ENCODE data around the gene PIK3IP1.
"Not testable (repeated sequence)": the region's sequence is repeated elsewhere in the genome, so short reads cannot be mapped to it uniquely, and the experiment has no call there.

PIK3IP1 gene

DNA sequence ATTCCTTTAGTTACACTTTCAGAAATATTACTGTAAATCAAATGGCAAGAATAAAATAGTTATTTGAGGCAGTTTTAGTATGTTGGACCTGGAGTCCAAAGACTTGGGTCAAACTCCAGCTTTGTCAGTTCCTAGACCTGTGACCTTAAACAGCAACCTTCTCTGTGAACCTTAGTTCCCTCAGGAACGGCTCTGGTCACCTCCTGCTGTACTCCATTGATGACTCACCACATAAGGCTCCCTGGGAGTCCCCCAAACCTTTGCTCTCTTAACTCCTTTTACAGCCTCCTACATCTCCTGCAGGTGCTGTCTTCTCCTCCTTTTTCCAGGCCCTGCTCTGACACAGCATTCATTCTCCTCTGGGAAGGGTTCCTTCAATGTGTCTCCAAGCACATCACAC, 51.1 kb downstream of the PIK3IP1 start:
- H3K9me2 ChIP-seq (replicated peaks; ENCODE audit: low read depth, low read length), result no peaks in the 10 kb centered on the region
- peaks cover 47% of the 10 kb centered on the region; the same call in 1 of the 2 replicates for H3K79me2 ChIP-seq (ENCODE audit: insufficient read depth, low read length)
- no peak overlapping the region for H2AFZ ChIP-seq (ENCODE audit: low read length)
- no peak overlapping the region for H3K9ac ChIP-seq (ENCODE audit: low read depth, low read length, poor library complexity, severe bottlenecking)
- no peaks in the 10 kb centered on the region for H3F3A ChIP-seq (ENCODE audit: low read depth)
- TF ChIP-seq, protein P1, sequence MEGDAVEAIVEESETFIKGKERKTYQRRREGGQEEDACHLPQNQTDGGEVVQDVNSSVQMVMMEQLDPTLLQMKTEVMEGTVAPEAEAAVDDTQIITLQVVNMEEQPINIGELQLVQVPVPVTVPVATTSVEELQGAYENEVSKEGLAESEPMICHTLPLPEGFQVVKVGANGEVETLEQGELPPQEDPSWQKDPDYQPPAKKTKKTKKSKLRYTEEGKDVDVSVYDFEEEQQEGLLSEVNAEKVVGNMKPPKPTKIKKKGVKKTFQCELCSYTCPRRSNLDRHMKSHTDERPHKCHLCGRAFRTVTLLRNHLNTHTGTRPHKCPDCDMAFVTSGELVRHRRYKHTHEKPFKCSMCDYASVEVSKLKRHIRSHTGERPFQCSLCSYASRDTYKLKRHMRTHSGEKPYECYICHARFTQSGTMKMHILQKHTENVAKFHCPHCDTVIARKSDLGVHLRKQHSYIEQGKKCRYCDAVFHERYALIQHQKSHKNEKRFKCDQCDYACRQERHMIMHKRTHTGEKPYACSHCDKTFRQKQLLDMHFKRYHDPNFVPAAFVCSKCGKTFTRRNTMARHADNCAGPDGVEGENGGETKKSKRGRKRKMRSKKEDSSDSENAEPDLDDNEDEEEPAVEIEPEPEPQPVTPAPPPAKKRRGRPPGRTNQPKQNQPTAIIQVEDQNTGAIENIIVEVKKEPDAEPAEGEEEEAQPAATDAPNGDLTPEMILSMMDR (conservative IDR thresholded peaks at IDR 0.05; ENCODE audit: low read length), result no peak
- TF ChIP-seq EZH2phosphoT487 (IDR thresholded peaks at IDR 0.05; ENCODE audit: borderline replicate concordance), result no peak
- H3K4me2 ChIP-seq (ENCODE audit: low read depth, low read length, poor library complexity, severe bottlenecking), result no peak overlapping the region
- H3K36me3 ChIP-seq (ENCODE audit: insufficient read depth, low read length), result peaks cover 25% of the 10 kb centered on the region; the same call in 1 of the 2 replicates
- no peak overlapping the region for H3K4me3 ChIP-seq (ENCODE audit: low read length, poor library complexity, severe bottlenecking)
- peaks cover 5% of the 10 kb centered on the region for H3K4me1 ChIP-seq (ENCODE audit: insufficient read depth, low read length, poor library complexity, severe bottlenecking)
- H4K20me1 ChIP-seq (ENCODE audit: insufficient read depth, low read length, poor library complexity, severe bottlenecking), result no peaks in the 10 kb centered on the region
- H3K27me3 ChIP-seq (ENCODE audit: insufficient read depth, low read length, poor library complexity, severe bottlenecking), result no peaks in the 10 kb centered on the region
- no peaks in the 10 kb centered on the region for H3K9me3 ChIP-seq (ENCODE audit: insufficient read depth, low read depth, low read length)

DNA sequence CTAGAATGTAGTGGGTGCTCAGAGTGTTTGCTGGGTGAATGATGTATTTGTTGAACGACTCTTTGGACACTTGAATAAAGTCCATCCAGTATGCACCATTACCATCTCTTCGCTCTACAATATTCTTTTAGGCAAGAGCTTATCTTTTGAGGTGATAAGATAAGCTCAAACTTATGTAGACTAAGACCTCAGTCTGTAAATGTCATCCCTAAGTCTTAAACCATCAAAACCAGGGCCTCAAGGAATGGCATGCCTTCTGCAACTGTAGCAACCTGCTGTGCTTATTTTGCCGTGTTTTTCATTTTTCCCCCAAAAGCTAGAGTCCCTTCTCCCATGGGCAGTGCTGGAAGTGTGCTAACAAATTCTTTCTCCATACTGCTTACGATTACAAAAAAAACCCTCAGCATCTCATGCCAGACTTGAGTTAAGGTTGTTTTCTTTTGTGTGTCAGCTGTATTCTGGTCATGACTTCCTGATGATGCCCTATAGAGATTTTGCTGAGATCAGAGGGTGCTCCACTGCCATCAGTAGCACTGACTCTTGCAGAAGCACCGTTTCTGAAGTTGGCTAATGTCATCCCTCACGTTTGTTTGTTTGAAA, 52.4 kb downstream of the PIK3IP1 start:
- H3K4me2 ChIP-seq (ENCODE audit: low read depth, low read length, poor library complexity, severe bottlenecking), result no peak overlapping the region
- no peaks in the 10 kb centered on the region for H4K20me1 ChIP-seq (ENCODE audit: insufficient read depth, low read length, poor library complexity, severe bottlenecking)
- H3K9me3 ChIP-seq (ENCODE audit: insufficient read depth, low read depth, low read length), result no peaks in the 10 kb centered on the region
- H3F3A ChIP-seq (ENCODE audit: low read depth), result no peaks in the 10 kb centered on the region
- H2AFZ ChIP-seq (ENCODE audit: low read length), result no peak overlapping the region
- H3K4me3 ChIP-seq (ENCODE audit: low read length, poor library complexity, severe bottlenecking), result no peak overlapping the region
- H3K9me2 ChIP-seq (replicated peaks; ENCODE audit: low read depth, low read length), result no peaks in the 10 kb centered on the region
- H3K36me3 ChIP-seq (ENCODE audit: insufficient read depth, low read length), result peaks cover 28% of the 10 kb centered on the region; the same call in 1 of the 2 replicates
- H3K4me1 ChIP-seq (ENCODE audit: insufficient read depth, low read length, poor library complexity, severe bottlenecking), result peaks cover 5% of the 10 kb centered on the region
- H3K9ac ChIP-seq (ENCODE audit: low read depth, low read length, poor library complexity, severe bottlenecking), result no peak overlapping the region
- H3K27me3 ChIP-seq (ENCODE audit: insufficient read depth, low read length, poor library complexity, severe bottlenecking), result no peaks in the 10 kb centered on the region
- H3K79me2 ChIP-seq (ENCODE audit: insufficient read depth, low read length), result peaks cover 58% of the 10 kb centered on the region; the same call in 1 of the 2 replicates
- TF ChIP-seq, protein P1 (conservative IDR thresholded peaks at IDR 0.05; ENCODE audit: low read length), result no peak
- no peak for TF ChIP-seq EZH2phosphoT487 (IDR thresholded peaks at IDR 0.05; ENCODE audit: borderline replicate concordance)

DNA sequence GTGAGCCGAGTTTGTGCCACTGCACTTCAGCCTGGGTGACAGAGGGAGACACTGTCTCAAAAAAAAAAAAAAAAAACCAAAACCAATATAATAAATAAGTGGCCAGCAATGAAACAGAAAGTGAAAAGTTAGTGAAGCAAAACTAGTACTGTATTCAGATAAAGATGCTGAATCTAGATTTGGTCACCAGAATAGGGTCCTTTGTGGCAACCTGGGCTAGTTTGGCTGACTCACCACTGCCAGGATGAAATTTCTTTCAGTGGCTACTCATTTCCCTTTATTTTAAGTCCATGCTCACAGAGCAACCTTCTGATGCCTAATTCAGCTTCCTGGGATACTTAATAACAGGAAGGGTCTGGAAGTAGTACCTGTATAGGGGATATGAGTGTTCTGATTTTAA, 54.2 kb downstream of the PIK3IP1 start:
- Histone ChIP-seq H3K79me2 (ENCODE audit: insufficient read depth, low read length) (peaks cover 62% of the 10 kb centered on the region; the same call in 1 of the 2 replicates), H4K20me1 (ENCODE audit: insufficient read depth, low read length, poor library complexity, severe bottlenecking) (no peaks in the 10 kb centered on the region), H2AFZ (ENCODE audit: low read length) (no peak overlapping the region), H3K4me2 (ENCODE audit: low read depth, low read length, poor library complexity, severe bottlenecking) (no peak overlapping the region), H3K4me1 (ENCODE audit: insufficient read depth, low read length, poor library complexity, severe bottlenecking) (peaks cover 4% of the 10 kb centered on the region), H3K4me3 (ENCODE audit: low read length, poor library complexity, severe bottlenecking) (no peak overlapping the region), H3K27me3 (ENCODE audit: insufficient read depth, low read length, poor library complexity, severe bottlenecking) (no peaks in the 10 kb centered on the region), H3K9me3 (ENCODE audit: insufficient read depth, low read depth, low read length) (no peaks in the 10 kb centered on the region), H3K9me2 (replicated peaks; ENCODE audit: low read depth, low read length) (no peaks in the 10 kb centered on the region), H3F3A (ENCODE audit: low read depth) (no peaks in the 10 kb centered on the region), H3K36me3 (ENCODE audit: insufficient read depth, low read length) (peaks cover 25% of the 10 kb centered on the region; the same call in 1 of the 2 replicates), H3K9ac (ENCODE audit: low read depth, low read length, poor library complexity, severe bottlenecking) (no peak overlapping the region)
- TF ChIP-seq, protein P1 (conservative IDR thresholded peaks at IDR 0.05; ENCODE audit: low read length), result no peak
- no peak for TF ChIP-seq EZH2phosphoT487 (IDR thresholded peaks at IDR 0.05; ENCODE audit: borderline replicate concordance)

DNA sequence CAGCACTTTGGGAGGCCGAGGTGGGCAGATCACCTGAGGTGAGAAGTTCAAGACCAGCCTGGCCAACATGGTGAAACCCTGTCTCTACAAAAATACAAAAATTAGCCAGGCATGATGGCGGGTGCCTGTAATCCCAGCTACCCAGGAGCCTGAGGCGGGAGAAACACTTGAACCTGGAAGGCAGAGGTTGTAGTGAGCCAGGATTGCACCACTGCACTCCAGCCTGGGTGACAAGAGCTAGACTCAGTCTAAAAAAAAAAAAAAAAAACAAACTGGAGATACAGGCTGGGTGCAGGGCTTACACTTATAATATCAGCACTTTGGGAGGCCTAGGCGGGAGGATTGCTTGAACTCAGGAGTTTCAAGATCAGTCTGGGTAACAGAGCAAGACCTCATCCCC, 56.2 kb downstream of the PIK3IP1 start:
- not testable (repeated sequence) for H3K4me2 ChIP-seq (ENCODE audit: low read depth, low read length, poor library complexity, severe bottlenecking); H2AFZ ChIP-seq (ENCODE audit: low read length); H4K20me1 ChIP-seq (ENCODE audit: insufficient read depth, low read length, poor library complexity, severe bottlenecking); H3F3A ChIP-seq (ENCODE audit: low read depth); H3K27me3 ChIP-seq (ENCODE audit: insufficient read depth, low read length, poor library complexity, severe bottlenecking); H3K36me3 ChIP-seq (ENCODE audit: insufficient read depth, low read length); H3K9ac ChIP-seq (ENCODE audit: low read depth, low read length, poor library complexity, severe bottlenecking); H3K9me2 ChIP-seq (replicated peaks; ENCODE audit: low read depth, low read length); H3K9me3 ChIP-seq (ENCODE audit: insufficient read depth, low read depth, low read length); H3K4me3 ChIP-seq (ENCODE audit: low read length, poor library complexity, severe bottlenecking)
- H3K79me2 ChIP-seq (ENCODE audit: insufficient read depth, low read length), result peaks cover 49% of the 10 kb centered on the region
- peaks cover 23% of the 10 kb centered on the region for H3K4me1 ChIP-seq (ENCODE audit: insufficient read depth, low read length, poor library complexity, severe bottlenecking)
